IMR-90 (cell line): ENCODE results near the gene P2RX5. TPM values are rescaled to one million over a fixed set of nuclear protein-coding genes. Genes with fewer than 3 reads are reported as not detected.
A peak's percentile ranks its signal among the peaks of the same experiment; 100 is the strongest.

ENCODE experiments used
- ATAC-seq: fragments of 200-7000 bp; cut with Tn5 transposase; 2 replicates; pipeline ENCODE4 v1.9.1; 2020; ENCODE audit warnings: low read depth, mild to moderate bottlenecking, moderate library complexity
- BruUV-seq: library from RNA; stranded (reverse); fragments of 400-500 nt; replicated peaks from 2 replicates; lab custom pipeline; 2021; lab: Mats Ljungman, UMichigan
- CTCF ChIA-PET: fragments of 300-600 bp; formaldehyde crosslinking; extraction: SDS; loops from one replicate; lab custom pipeline; 2021; ENCODE audit warnings: antibody characterized with exemption; lab: Yijun Ruan, JAX
- POLR2A ChIA-PET: fragments of 300-600 bp; sonication (Branson Sonifier 250); formaldehyde crosslinking; loops from one replicate; lab custom pipeline; 2022; ENCODE audit warnings: antibody characterized with exemption; ENCODE audit not compliant: unreplicated experiment; lab: Charles Lee
- DNase-seq: peaks from one replicate; pipeline ENCODE4 v3.0.0; 2013
- H2AFZ ChIP-seq: replicated peaks from 2 replicates; pipeline ENCODE3; 2013; ENCODE audit warnings: low read length, mild to moderate bottlenecking; ENCODE audit not compliant: poor library complexity
- H2AK5ac ChIP-seq: 2 replicates; pipeline ENCODE4 v1.6.1; 2013; ENCODE audit warnings: low read depth, low read length, inconsistent platforms
- H2AK9ac ChIP-seq: replicated peaks from 2 replicates; pipeline ENCODE3; 2013; ENCODE audit warnings: mild to moderate bottlenecking, low read depth, low read length, moderate library complexity; ENCODE audit not compliant: poor library complexity
- H2BK120ac ChIP-seq: 2 replicates; pipeline ENCODE4 v1.6.1; 2013; ENCODE audit warnings: low read depth, low read length, inconsistent platforms
- H2BK15ac ChIP-seq: 3 replicates; pipeline ENCODE4 v1.6.1; 2013; ENCODE audit warnings: low read depth, low read length, inconsistent platforms
- H2BK20ac ChIP-seq: 2 replicates; pipeline ENCODE4 v1.6.1; 2013; ENCODE audit warnings: low read depth, mild to moderate bottlenecking, inconsistent platforms, low read length, moderate library complexity
- H2BK5ac ChIP-seq: 2 replicates; pipeline ENCODE4 v1.6.1; 2013; ENCODE audit warnings: mild to moderate bottlenecking, low read depth, low read length, inconsistent platforms; ENCODE audit not compliant: poor library complexity, severe bottlenecking
- H3K14ac ChIP-seq: replicated peaks from 2 replicates; pipeline ENCODE4 v1.6.1; 2013; ENCODE audit warnings: low read depth, low read length, inconsistent platforms
- H3K18ac ChIP-seq: 2 replicates; pipeline ENCODE4 v1.6.1; 2013; ENCODE audit warnings: low read depth, low read length, control low read depth
- H3K23ac ChIP-seq: 2 replicates; pipeline ENCODE4 v1.6.1; 2013; ENCODE audit warnings: low read depth, low read length, inconsistent platforms
- H3K27ac ChIP-seq: 2 replicates; pipeline ENCODE4 v1.5.1; 2013; ENCODE audit warnings: mild to moderate bottlenecking, control low read depth, low read length; ENCODE audit not compliant: insufficient read depth
- H3K27me3 ChIP-seq: 2 replicates; pipeline ENCODE4 v1.6.1; 2013; ENCODE audit warnings: low read length; ENCODE audit not compliant: control insufficient read depth, insufficient read depth
- H3K36me3 ChIP-seq: 2 replicates; pipeline ENCODE4 v1.6.1; 2013; ENCODE audit warnings: low read length, mixed read lengths; ENCODE audit not compliant: control insufficient read depth, insufficient read depth
- H3K4ac ChIP-seq: 2 replicates; pipeline ENCODE4 v1.6.1; 2013; ENCODE audit warnings: low read depth, low read length, inconsistent platforms
- H3K4me1 ChIP-seq: 2 replicates; pipeline ENCODE4 v1.6.1; 2013; ENCODE audit warnings: low read length, mixed read lengths; ENCODE audit not compliant: control insufficient read depth, insufficient read depth
- H3K4me2 ChIP-seq: 2 replicates; pipeline ENCODE4 v1.6.1; 2013; ENCODE audit warnings: low read depth, mild to moderate bottlenecking, control low read depth, low read length, moderate library complexity
- H3K4me3 ChIP-seq: 2 replicates; pipeline ENCODE4 v1.5.1; 2013; ENCODE audit warnings: low read depth, mild to moderate bottlenecking, control low read depth, low read length, moderate library complexity; ENCODE audit not compliant: insufficient read depth
- H3K56ac ChIP-seq: 2 replicates; pipeline ENCODE4 v1.6.1; 2013; ENCODE audit warnings: low read length, inconsistent platforms; ENCODE audit not compliant: insufficient read depth; ENCODE audit errors: extremely low read depth
- H3K79me1 ChIP-seq, 2 experiments: 2 replicates each; pipeline ENCODE4 v1.6.1; 2013; ENCODE audit warnings: low read length in 2 of 2, inconsistent platforms in 1 of 2, low read depth in 1 of 2
- H3K9ac ChIP-seq: 2 replicates; pipeline ENCODE4 v1.6.1; 2013; ENCODE audit warnings: low read depth, low read length, control low read depth
- H3K9me1 ChIP-seq: 2 replicates; pipeline ENCODE4 v1.6.1; 2013; ENCODE audit warnings: low read length, inconsistent platforms; ENCODE audit not compliant: insufficient read depth
- H3K9me3 ChIP-seq: 2 replicates; pipeline ENCODE4 v1.6.1; 2013; ENCODE audit warnings: low read length; ENCODE audit not compliant: control insufficient read depth, insufficient read depth
- H4K20me1 ChIP-seq: 2 replicates; pipeline ENCODE4 v1.6.1; 2013; ENCODE audit warnings: low read length, inconsistent platforms; ENCODE audit not compliant: insufficient read depth
- H4K5ac ChIP-seq: 2 replicates; pipeline ENCODE4 v1.6.1; 2013; ENCODE audit warnings: mild to moderate bottlenecking, low read depth, low read length, control low read depth
- H4K8ac ChIP-seq, 2 experiments: 2 replicates each; pipeline ENCODE4 v1.6.1; 2013; ENCODE audit warnings: low read depth in 2 of 2, low read length in 2 of 2, control low read depth in 1 of 2, inconsistent platforms in 1 of 2
- H4K91ac ChIP-seq: 2 replicates; pipeline ENCODE4 v1.6.1; 2013; ENCODE audit warnings: low read depth, low read length, inconsistent platforms; ENCODE audit not compliant: insufficient read depth
- CEBPB ChIP-seq: IDR thresholded peaks from 2 replicates; pipeline ENCODE4 v1.6.1; 2012; ENCODE audit warnings: low read depth, low read length, improper control_type of control experiment
- SMC3 ChIP-seq: fragments of 150-350 bp; IDR thresholded peaks from 2 replicates; pipeline ENCODE4 v1.6.1; 2016; ENCODE audit warnings: low read depth, mild to moderate bottlenecking, antibody characterized with exemption, low read length, moderate library complexity
- WGBS, 2 experiments: methylation state at CpG; one replicate each; pipeline versions ENCODE4 v1.1.5 to v1.1.7; 2013; ENCODE audit warnings: missing lambda C conversion rate in 2 of 2; ENCODE audit not compliant: insufficient read length in 1 of 2; ENCODE audit errors: extremely low coverage in 2 of 2; 5-methylcytosine and 5-hydroxymethylcytosine counted together
- dilution Hi-C: fragments of 300-500 bp; cut with HindIII; formaldehyde crosslinking; loops from one replicate; pipeline ENCODE4 v1.14.3; 2018; ENCODE audit warnings: low sequenced_read_pairs; ENCODE audit not compliant: unreplicated experiment
- in situ Hi-C: fragments of 300-500 bp; cut with MboI; formaldehyde crosslinking; loops from 3 replicates; pipeline ENCODE4 v1.14.3; 2019; ENCODE audit warnings: low sequenced_read_pairs, inconsistent platforms, mixed read lengths
- intact Hi-C: fragments of 100-400 bp; cut with micrococcal nuclease; formaldehyde crosslinking; loops from 2 replicates; pipeline ENCODE4 v1.10.0; 2022
- polyA plus RNA-seq, 3 experiments: library from polyadenylated mRNA; depleted of rRNA; stranded (reverse); fragments of >200 nt; gene quantifications; 2 replicates each; pipeline ENCODE4 v1.2.3, GENCODE V29; 2012; ENCODE audit warnings: low replicate concordance in 1 of 3
- total RNA-seq: library from RNA; depleted of rRNA; stranded (reverse); fragments of >200 nt; gene quantifications from 2 replicates; pipeline ENCODE4 v1.2.3, GENCODE V29; 2012

The P2RX5 gene
- total and polyA plus RNA-seq, 2 of the 4 experiments (the other 2 are of a cell fraction), result 1.8 to 3.7 TPM

DNA sequence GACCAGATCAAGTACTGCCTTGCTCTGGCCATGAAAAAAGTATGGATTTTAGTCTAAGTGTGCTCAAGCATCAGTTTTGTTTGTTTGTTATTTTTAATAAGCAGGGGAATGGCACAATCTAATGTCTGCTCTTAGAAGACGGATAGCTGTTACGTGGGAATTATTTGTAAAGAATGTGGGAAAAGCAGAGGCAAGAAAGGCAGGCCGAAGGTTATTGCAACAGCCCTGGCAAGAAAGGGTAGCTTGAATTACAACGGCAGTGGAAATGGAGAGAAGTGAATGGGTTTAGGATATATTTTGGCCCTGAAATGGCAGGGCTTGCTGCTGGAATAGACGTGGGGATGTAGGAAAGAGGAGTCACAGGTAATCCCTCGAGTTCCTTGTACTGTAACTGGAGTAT lies 26.8 kb upstream of the P2RX5 start:
- H3K36me3 ChIP-seq, result peaks cover 6% of the 10 kb centered on the region
- POLR2A ChIA-PET, result no interaction called here
- H2AFZ ChIP-seq, result peak overlapping the region; percentile 17
- H3K27me3 ChIP-seq, result no peaks in the 10 kb centered on the region
- H3K23ac ChIP-seq, result peak overlapping the region; percentile 95
- WGBS, 2 experiments, result 45% methylated on average over 6 of the region's 6 CpGs; no CpG with 5 or more reads in 1 of the 2 experiments
- dilution Hi-C loops (no loop called here), in situ Hi-C loops (no loop called here), intact Hi-C loops (loop anchor here (5.0 kb wide), 2 partner anchors 40 to 55 kb away; partner anchors contain the start of genes EMC6 and TAX1BP3)
- DNase-seq, result peak; percentile 12
- peak overlapping the region; percentile 60; the same call in 1 of the 2 replicates for H2AK5ac ChIP-seq
- H3K56ac ChIP-seq, result peak overlapping the region; percentile 88; the same call in 1 of the 2 replicates
- peak overlapping the region; percentile 97 for H3K4me2 ChIP-seq
- no peak for ATAC-seq
- BruUV-seq, result no TSS peak
- H2BK120ac ChIP-seq, result peak overlapping the region; percentile 72; the same call in 1 of the 2 replicates
- H4K20me1 ChIP-seq, result peaks cover 16% of the 10 kb centered on the region
- no peak overlapping the region for H2BK20ac ChIP-seq
- H2BK15ac ChIP-seq, result 0 out of 3 replicates have a peak overlapping the region, but pooled peaks have one; percentile 50
- H3K27ac ChIP-seq, result peak overlapping the region; percentile 98
- H4K8ac ChIP-seq, result peak overlapping the region; percentile 92 to 100; a peak in 3 of 4 replicates
- peaks cover 25 to 61% of the 10 kb centered on the region in 2 experiments for H3K79me1 ChIP-seq
- H3K4me1 ChIP-seq, result peaks cover 23% of the 10 kb centered on the region
- peak overlapping the region; percentile 98; the same call in 1 of the 2 replicates for H3K18ac ChIP-seq
- peak overlapping the region; percentile 90 for H2AK9ac ChIP-seq
- H3K9me3 ChIP-seq, result no peaks in the 10 kb centered on the region
- TF ChIP-seq SMC3, result no peak
- TF ChIP-seq CEBPB, result 0 out of 2 replicates have a peak, but pooled peaks have one; percentile 12
- peak overlapping the region; percentile 56 for H3K14ac ChIP-seq
- H4K5ac ChIP-seq, result peak overlapping the region; percentile 98; the same call in 1 of the 2 replicates
- H2BK5ac ChIP-seq, result peak overlapping the region; percentile 98
- peak overlapping the region; percentile 94 for H3K4me3 ChIP-seq
- H3K4ac ChIP-seq, result peak overlapping the region; percentile 98
- CTCF ChIA-PET, result interaction anchor here (1.4 kb wide), 1 partner anchor 15 kb away, joined by 9 read pairs; no protein-coding TSS in a partner anchor
- peak overlapping the region; percentile 99 for H4K91ac ChIP-seq
- peaks cover 9% of the 10 kb centered on the region for H3K9me1 ChIP-seq
- H3K9ac ChIP-seq, result peak overlapping the region; percentile 98
